GM12801 (cell line): ENCODE results near the gene NABP1.

Source experiments
- TF ChIP-seq, protein P1 (sequence below): IDR thresholded peaks from one replicate; pipeline ENCODE4 v1.5.1; 2011; ENCODE audit warnings: control low read depth; ENCODE audit not compliant: insufficient read length; ENCODE audit errors: extremely low read depth

Gene NABP1

DNA sequence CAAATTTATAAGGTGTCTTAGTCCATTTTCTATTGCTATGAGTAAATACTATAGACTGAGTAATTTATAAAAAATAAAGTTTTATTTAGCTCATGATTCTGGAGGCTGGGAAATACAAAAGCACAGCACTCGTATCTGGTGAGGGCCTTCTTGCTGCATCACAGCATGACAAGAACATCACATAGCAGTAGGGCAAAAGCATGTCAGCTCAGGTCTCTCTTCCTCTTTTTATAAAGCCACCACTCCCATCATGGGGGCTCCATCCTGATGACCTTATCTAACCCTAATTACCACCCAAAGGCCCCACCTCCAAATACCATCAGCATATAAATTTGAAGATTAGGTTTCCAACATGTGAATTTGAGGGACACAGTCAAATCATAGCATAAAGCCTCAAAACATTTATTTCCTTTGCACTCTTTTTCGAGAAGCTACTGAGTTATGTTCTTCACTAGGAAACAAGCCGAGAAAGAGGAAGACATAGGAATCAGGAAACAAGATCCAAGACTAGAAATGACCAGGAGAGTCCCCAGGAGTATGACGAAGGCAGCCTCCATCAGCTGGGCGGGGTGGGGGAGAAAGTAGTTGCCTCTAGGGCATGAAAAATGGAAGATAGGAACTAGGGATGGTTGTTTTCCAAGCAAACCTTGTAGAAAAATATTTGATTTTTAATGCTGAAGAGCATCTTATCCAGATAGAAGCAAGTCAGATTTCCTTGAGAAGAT is 24.1 kb upstream of the NABP1 start:
- TF ChIP-seq, protein P1, sequence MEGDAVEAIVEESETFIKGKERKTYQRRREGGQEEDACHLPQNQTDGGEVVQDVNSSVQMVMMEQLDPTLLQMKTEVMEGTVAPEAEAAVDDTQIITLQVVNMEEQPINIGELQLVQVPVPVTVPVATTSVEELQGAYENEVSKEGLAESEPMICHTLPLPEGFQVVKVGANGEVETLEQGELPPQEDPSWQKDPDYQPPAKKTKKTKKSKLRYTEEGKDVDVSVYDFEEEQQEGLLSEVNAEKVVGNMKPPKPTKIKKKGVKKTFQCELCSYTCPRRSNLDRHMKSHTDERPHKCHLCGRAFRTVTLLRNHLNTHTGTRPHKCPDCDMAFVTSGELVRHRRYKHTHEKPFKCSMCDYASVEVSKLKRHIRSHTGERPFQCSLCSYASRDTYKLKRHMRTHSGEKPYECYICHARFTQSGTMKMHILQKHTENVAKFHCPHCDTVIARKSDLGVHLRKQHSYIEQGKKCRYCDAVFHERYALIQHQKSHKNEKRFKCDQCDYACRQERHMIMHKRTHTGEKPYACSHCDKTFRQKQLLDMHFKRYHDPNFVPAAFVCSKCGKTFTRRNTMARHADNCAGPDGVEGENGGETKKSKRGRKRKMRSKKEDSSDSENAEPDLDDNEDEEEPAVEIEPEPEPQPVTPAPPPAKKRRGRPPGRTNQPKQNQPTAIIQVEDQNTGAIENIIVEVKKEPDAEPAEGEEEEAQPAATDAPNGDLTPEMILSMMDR = no peak

DNA sequence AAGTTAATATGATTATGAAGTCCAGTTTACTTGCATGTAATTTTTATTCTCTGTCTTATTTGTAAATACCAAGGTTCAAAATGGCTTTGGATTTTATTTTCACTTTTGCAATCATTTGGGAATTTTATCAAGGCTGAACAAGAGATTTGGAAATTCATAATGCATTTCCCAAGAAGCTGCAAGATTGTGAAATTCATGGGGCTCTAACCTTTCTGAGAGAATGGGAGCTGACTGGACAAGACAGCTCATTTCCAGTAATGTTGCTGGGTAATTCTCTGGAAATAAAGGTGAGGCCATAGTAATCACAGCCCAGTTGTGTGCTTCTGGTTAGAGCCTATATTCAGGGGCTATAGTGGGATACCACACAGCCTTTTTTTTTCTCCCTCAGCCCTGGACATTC is 21.5 kb upstream of the NABP1 start:
- TF ChIP-seq, protein P1 = no peak

- TF ChIP-seq, protein P1 = no peak
These were observed 21.1 kb upstream of the NABP1 start for GRCh38 chr2:191656792-191657191.

GRCh38 chr2:191657977-191658376 is 20.0 kb upstream of the NABP1 start:
- TF ChIP-seq, protein P1 = no peak

DNA sequence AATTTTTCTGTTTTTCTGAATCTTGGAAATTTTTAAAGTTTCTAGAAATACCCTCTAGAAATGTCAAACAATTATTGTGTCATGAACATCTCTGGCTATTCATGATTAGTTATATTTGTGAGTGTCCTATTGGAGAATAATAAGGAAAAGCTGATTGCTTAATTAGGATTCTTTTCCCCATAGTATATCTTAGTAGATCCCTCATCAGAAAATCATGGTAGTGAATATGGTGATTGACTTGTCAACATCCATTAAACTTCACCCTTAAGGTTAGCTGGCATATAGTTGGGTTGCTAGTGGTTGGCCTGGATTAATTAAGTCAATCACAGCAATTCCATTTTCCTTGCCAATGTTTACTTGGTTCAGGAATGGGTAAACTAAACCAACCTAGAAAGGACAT is 18.7 kb upstream of the NABP1 start:
- TF ChIP-seq, protein P1 = no peak

GRCh38 chr2:191660575-191660974 is 17.4 kb upstream of the NABP1 start:
- TF ChIP-seq, protein P1 = no peak

GRCh38 chr2:191661097-191661924 is 16.6 kb upstream of the NABP1 start:
- TF ChIP-seq, protein P1 = no peak
